Urinary bladder (tissue), 4 donors: ENCODE results near the gene ELOVL6. TPM values are rescaled to one million over a fixed set of nuclear protein-coding genes. Genes with fewer than 3 reads are reported as not detected.
"Not testable (repeated sequence)": the region's sequence is repeated elsewhere in the genome, so short reads cannot be mapped to it uniquely, and the experiment has no call there.

Experiments used
- DNase-seq: peaks from one replicate; pipeline ENCODE4 v3.0.0-alpha.2; 2015; ENCODE audit errors: extremely low spot score
- H3K27ac ChIP-seq: one replicate; pipeline ENCODE4 v1.5.1; 2013; ENCODE audit warnings: low read depth, mild to moderate bottlenecking, moderate library complexity
- H3K36me3 ChIP-seq: one replicate; pipeline ENCODE4 v1.6.1; 2013; ENCODE audit warnings: mild to moderate bottlenecking, moderate library complexity; ENCODE audit not compliant: insufficient read depth
- H3K4me1 ChIP-seq: one replicate; pipeline ENCODE4 v1.6.1; 2013; ENCODE audit warnings: mild to moderate bottlenecking, moderate library complexity; ENCODE audit not compliant: insufficient read depth
- H3K4me3 ChIP-seq: one replicate; pipeline ENCODE4 v1.5.1; 2013; ENCODE audit warnings: low read depth, low read length
- WGBS: extraction: QIAGEN DNeasy Blood & Tissue Kit; methylation state at CpG from one replicate; pipeline ENCODE4 v1.1.7; 2013; 5-methylcytosine and 5-hydroxymethylcytosine counted together
- polyA plus RNA-seq: library from polyadenylated mRNA; stranded (reverse); fragments of 200-250 nt; gene quantifications from one replicate; pipeline ENCODE4 v1.2.3, GENCODE V29; 2013
- total RNA-seq: library from RNA; depleted of rRNA; stranded (reverse); fragments of >200 nt; gene quantifications from one replicate; pipeline ENCODE4 v1.2.3, GENCODE V29; 2014
- donor health status: healthy with polysubstance abuse.
- donor health status: healthy.

ELOVL6 gene
- total and polyA plus RNA-seq, 2 donors: 5.3 to 16.8 TPM

GRCh38 chr4:110163327-110164069, 34.9 kb downstream of the ELOVL6 start:
- Histone ChIP-seq H3K36me3 (no peaks in the 10 kb centered on the region), H3K27ac (no peak overlapping the region), H3K4me1 (peaks cover 1% of the 10 kb centered on the region), H3K4me3 (no peak overlapping the region)
- 44% methylated on average over 4 of the region's 4 CpGs for WGBS
- no peak for DNase-seq

- no peak for DNase-seq
- peaks cover 1% of the 10 kb centered on the region for H3K4me1 ChIP-seq
- H3K36me3 ChIP-seq: no peaks in the 10 kb centered on the region
- H3K27ac ChIP-seq: no peak overlapping the region
- no peak overlapping the region for H3K4me3 ChIP-seq
Measured at GRCh38 chr4:110160618-110161017, 37.8 kb downstream of the ELOVL6 start.

DNA sequence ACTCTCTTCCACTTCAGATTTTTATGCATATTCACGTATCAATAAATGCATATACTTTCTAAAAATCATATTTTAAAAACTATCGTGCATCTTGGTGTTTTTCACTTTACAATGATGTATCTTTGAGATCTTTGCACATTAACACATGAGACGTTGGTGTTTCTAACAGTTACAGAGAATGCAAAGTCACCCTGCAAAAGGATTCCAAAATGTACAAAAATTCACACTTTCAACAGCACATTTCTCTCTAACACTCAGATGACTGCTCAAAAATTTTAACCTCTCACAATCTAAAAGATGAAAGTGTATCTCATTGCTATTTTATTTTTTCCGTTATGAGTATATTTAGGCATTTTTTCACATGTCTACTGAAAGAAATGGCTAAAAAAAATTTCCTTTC, 38.9 kb downstream of the ELOVL6 start:
- no peak for DNase-seq
- Histone ChIP-seq H3K27ac (no peak overlapping the region), H3K4me1 (peaks cover 1% of the 10 kb centered on the region), H3K4me3 (no peak overlapping the region), H3K36me3 (no peaks in the 10 kb centered on the region)
- WGBS: 90% methylated on average over 4 of the region's 4 CpGs

DNA sequence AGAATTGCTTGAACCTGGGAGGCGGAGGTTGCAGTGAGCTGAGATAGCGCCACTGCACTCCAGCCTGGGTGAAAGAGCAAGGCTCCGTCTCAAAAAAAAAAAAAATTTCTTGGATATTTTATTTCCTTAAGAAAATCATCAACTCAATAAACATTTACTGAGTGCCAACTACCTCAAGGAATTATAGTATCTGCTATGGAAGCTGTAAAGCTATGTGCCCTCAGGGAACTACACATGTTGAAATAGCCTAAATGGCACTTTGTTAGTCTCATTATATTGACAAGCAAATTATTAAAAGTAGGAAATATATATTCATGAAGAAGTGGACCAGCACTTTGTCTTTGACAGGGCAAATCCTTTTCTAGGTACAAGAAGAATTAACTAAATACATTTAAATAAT, 40.8 kb downstream of the ELOVL6 start:
- no peak for DNase-seq
- H3K4me3 ChIP-seq: no peak overlapping the region
- 99% methylated on average over 3 of the region's 3 CpGs for WGBS
- H3K36me3 ChIP-seq: no peaks in the 10 kb centered on the region
- H3K27ac ChIP-seq: no peak overlapping the region
- no peaks in the 10 kb centered on the region for H3K4me1 ChIP-seq

DNA sequence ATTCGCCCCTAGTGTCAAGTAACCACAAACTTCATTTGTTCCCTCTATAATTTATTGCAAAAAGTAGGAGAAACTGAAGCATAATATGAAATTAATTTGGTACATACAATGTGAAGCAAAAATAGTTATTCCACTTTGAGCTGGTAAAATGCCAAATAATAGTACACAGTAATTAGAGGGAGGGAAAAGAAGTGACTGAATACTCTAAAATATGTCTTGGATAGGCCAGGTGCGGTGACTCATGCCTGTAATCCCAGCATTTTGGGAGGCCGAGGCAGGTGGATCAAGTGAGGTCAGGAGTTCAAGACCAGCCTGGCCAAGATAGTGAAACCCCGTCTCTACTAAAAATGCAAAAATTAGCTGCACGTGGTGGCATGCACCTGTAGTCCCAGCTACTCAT, 41.2 kb downstream of the ELOVL6 start:
- H3K36me3 ChIP-seq: not testable (repeated sequence)

GRCh38 chr4:110156442-110156841, 42.0 kb downstream of the ELOVL6 start:
- Histone ChIP-seq H3K36me3 (no peaks in the 10 kb centered on the region), H3K4me3 (no peak overlapping the region), H3K27ac (no peak overlapping the region), H3K4me1 (no peaks in the 10 kb centered on the region)
- WGBS: 91% methylated on average over 6 of the region's 6 CpGs
- DNase-seq: no peak

More for the DNA sequence above, 41.2 kb downstream of the ELOVL6 start:
- 76% methylated on average over 5 of the region's 5 CpGs for WGBS
- not testable (repeated sequence) for H3K4me3 ChIP-seq, DNase-seq, H3K27ac ChIP-seq, H3K4me1 ChIP-seq

DNA sequence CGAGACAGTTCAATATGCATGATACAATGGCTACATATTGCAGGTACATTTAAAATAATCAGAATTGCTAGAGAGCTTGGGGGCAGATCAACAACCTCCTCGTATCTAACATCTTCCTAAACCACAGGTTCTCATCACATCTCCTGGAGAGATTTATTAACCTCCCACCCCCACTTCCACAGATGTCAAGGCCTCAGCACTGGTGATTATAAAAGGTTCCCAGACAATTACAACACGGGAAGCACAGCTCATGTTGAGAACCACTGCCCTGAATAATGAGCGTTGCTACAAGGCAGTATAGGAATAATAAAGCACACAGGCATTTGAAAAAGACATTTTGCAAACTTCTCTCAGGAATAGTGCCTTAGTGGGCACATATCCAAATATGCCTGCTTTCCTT, 42.8 kb downstream of the ELOVL6 start:
- H3K36me3 ChIP-seq: no peaks in the 10 kb centered on the region
- no peaks in the 10 kb centered on the region for H3K4me1 ChIP-seq
- H3K4me3 ChIP-seq: no peak overlapping the region
- H3K27ac ChIP-seq: no peak overlapping the region
- no peak for DNase-seq
- 62% methylated on average over 4 of the region's 4 CpGs for WGBS

DNA sequence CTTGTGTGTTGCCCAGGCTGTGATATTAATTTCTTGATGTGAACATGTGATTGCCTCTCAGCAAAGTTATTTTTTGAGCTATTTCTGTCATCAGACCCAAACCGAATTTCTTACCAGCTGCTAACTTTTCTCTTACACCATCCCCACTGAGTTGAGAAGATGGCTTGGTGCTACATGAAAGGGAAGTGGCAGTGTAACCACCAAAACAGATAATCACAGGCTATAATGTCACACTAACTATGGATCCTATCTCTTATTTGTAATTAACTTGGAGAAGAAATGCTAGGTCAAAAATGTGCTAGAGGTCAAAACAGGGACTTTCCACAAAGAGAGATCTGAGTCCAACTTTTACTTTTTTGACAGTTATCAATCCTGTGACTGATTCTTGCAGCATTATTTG, 43.8 kb downstream of the ELOVL6 start:
- Histone ChIP-seq H3K4me1 (no peaks in the 10 kb centered on the region), H3K27ac (no peak overlapping the region), H3K4me3 (no peak overlapping the region), H3K36me3 (no peaks in the 10 kb centered on the region)
- 84% methylated on average over 1 of the region's 1 CpG for WGBS
- no peak for DNase-seq

DNA sequence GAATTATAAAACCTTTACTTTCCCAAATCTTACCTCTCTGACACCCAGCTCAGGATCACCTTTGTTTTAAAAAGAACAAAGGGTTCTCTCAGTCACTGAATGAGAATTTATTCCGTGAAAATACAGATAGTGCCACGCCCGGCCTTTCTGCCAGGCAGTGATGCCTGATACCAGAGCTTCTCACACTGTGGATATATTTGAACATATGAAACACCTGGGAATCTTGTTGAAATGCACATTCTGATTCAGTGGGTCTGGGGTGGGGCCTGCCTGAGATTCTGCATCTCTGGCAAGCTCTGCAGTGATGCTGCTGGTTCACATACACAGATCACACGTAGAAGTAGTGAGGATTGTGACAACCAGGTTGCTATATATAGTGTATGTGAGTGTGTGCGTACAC, 46.0 kb downstream of the ELOVL6 start:
- Histone ChIP-seq H3K36me3 (no peaks in the 10 kb centered on the region), H3K4me3 (no peak overlapping the region), H3K27ac (no peak overlapping the region), H3K4me1 (no peaks in the 10 kb centered on the region)
- 91% methylated on average over 5 of the region's 5 CpGs for WGBS
- DNase-seq: no peak

DNA sequence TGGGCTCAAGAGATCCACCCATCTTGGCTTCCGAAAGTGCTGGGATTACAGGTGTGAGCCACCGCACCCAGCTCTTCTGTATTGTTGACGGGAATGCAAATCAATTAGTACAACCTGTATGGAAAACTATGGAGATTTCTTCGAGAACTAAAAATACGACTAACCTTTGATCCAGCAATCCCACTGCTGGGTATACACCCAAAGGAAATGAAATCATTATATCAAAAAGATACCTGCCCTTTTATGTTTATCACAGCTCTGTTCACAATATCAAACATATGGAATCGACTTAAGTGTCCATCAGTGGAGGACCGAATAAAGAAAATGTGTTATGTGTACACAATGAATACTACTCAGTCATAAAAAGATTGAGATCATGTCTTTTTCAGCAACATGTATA, 49.3 kb downstream of the ELOVL6 start:
- no peaks in the 10 kb centered on the region for H3K4me1 ChIP-seq
- no peak overlapping the region for H3K4me3 ChIP-seq
- DNase-seq: no peak
- H3K36me3 ChIP-seq: no peaks in the 10 kb centered on the region
- no peak overlapping the region for H3K27ac ChIP-seq
- WGBS: 95% methylated on average over 7 of the region's 7 CpGs

GRCh38 chr4:110142461-110142860, 56.0 kb downstream of the ELOVL6 start:
- DNase-seq: no peak
- Histone ChIP-seq H3K4me3 (no peak overlapping the region), H3K4me1 (no peaks in the 10 kb centered on the region), H3K27ac (no peak overlapping the region), H3K36me3 (no peaks in the 10 kb centered on the region)

DNA sequence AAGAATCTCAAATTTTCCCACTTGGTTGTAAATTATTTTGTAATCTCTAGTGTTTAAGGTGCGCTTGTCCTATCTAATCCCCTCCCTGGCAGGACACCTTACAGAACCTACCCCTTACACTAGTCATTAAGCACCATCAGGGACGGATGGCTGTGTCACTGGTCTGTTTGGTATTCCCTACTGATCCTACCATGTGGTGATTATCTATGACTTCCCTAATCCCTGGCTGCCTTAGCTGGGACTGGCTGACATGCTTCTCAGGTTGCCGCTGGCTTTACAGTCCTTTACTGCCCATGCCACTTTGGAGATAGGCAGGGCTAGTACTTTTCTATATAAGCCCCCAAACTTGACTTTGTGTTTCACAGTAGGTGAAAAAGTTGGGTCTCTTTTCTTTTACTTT, 58.6 kb downstream of the ELOVL6 start:
- Histone ChIP-seq H3K4me1 (no peaks in the 10 kb centered on the region), H3K36me3 (no peaks in the 10 kb centered on the region), H3K27ac (no peak overlapping the region), H3K4me3 (no peak overlapping the region)
- DNase-seq: no peak
- 75% methylated on average over 3 of the region's 3 CpGs for WGBS

DNA sequence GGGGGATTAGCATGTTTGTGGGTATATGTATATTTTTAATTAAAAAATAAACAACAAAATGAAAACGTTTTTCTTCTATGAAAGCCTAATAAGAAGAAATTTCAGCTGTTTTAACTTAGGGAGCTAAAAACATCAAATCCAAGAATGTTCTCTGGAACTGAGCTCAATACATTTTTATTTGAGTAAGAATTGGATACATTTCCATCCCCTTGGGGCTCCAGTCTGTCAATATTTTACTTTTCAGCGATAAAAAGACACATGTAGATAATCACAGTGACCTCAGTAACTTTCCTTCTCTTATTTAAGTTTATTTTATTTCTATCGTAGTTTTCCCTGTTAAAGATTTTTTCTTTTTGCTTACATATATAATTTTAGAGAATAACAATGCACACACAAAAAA, 59.3 kb downstream of the ELOVL6 start:
- Histone ChIP-seq H3K36me3 (no peaks in the 10 kb centered on the region), H3K4me1 (no peaks in the 10 kb centered on the region), H3K4me3 (no peak overlapping the region), H3K27ac (no peak overlapping the region)
- DNase-seq: no peak
- WGBS: 36% methylated on average over 3 of the region's 3 CpGs

DNA sequence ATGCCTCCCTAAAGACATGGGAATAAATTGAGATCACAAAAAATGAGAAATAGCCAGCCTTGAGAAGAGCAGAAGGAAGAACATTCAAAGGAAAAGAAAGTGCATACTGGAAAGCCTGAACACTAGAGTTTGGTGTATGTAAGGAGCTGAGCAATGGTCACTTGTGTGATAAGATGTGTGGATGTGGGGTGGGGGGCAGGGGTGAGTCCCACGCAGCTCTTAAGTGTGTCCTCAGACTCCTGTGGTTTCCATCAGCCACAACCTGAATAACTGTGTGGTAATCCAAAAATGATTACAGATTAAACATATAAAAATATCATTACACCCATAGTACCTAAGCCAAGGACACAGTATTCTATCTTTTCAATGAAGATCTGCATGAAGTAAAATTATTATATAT, 59.9 kb downstream of the ELOVL6 start:
- Histone ChIP-seq H3K4me3 (no peak overlapping the region), H3K36me3 (no peaks in the 10 kb centered on the region), H3K27ac (no peak overlapping the region), H3K4me1 (no peaks in the 10 kb centered on the region)
- 72% methylated on average over 1 of the region's 1 CpG for WGBS
- DNase-seq: no peak

DNA sequence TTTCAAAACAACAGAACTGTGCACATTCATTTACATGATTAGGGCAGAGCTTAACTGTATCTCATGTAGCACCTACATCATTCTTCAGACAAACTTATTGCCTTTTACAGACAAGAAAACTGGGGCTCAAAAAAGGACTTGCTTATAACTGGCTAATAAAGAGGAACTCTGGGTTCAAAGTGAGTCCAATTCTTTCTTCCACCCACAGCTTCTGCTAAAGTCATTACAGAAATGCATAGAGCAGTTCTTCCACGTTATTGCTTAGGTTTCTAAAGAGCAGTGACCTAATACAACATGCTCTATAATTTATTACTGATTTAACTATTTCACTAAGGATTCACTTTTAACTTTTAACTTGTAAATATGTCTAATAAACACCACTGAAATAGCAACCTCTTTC, 60.6 kb downstream of the ELOVL6 start:
- Histone ChIP-seq H3K4me1 (no peaks in the 10 kb centered on the region), H3K27ac (no peak overlapping the region), H3K4me3 (no peak overlapping the region), H3K36me3 (no peaks in the 10 kb centered on the region)
- no peak for DNase-seq
- 48% methylated on average over 1 of the region's 1 CpG for WGBS
